AG04449 (cell line): ENCODE measurements around the gene ASIC3.

Experiments used
- CTCF ChIA-PET: fragments of 350-600 bp; formaldehyde crosslinking; extraction: SDS; loops from one replicate; lab custom pipeline; 2021; ENCODE audit warnings: antibody characterized with exemption; lab: Yijun Ruan, JAX
- POLR2A ChIA-PET: fragments of 400-600, 350-600 bp; formaldehyde crosslinking; extraction: SDS; loops from one replicate; lab custom pipeline; 2020; ENCODE audit warnings: antibody characterized with exemption, inconsistent platforms; lab: Yijun Ruan, JAX
- DNase-seq: peaks from one replicate; pipeline ENCODE4 v3.0.0-alpha.2; 2010; ENCODE audit warnings: low read depth, low spot score
- H3K4me3 ChIP-seq: 2 replicates; pipeline ENCODE4 v1.5.1; 2011; ENCODE audit warnings: low read depth, mild to moderate bottlenecking, control low read depth, low read length
- CTCF ChIP-seq: IDR thresholded peaks from one replicate; pipeline ENCODE4 v1.5.1; 2011; ENCODE audit warnings: mild to moderate bottlenecking, moderate library complexity, low read length, control low read depth, inconsistent platforms; ENCODE audit not compliant: insufficient read depth; ENCODE audit errors: missing control alignments

The ASIC3 gene

GRCh38 chr7:151016505-151016904 lies 31.8 kb upstream of the ASIC3 start:
- H3K4me3 ChIP-seq = no peak overlapping the region
- no peak for DNase-seq
- ChIA-PET CTCF (interaction anchor here (1.3 to 9.0 kb wide), 9 partner anchors 9 to 118 kb away, joined by 3 to 125 read pairs (median 22); partner anchors contain the start of gene ABCB8), POLR2A (interaction anchor here (0.7 kb wide), 1 partner anchor 64 kb away, joined by 3 read pairs; the partner anchor contains the start of gene FASTK)
- no peak for TF ChIP-seq CTCF

GRCh38 chr7:151016942-151017341 lies 31.4 kb upstream of the ASIC3 start:
- no peak for TF ChIP-seq CTCF
- CTCF ChIA-PET = interaction anchor here (1.0 to 9.0 kb wide), 12 partner anchors 10 to 119 kb away, joined by 3 to 125 read pairs (median 13); partner anchors contain the start of gene ABCB8

GRCh38 chr7:151017370-151017952 lies 30.9 kb upstream of the ASIC3 start:
- DNase-seq = no peak
- TF ChIP-seq CTCF = no peak
- CTCF ChIA-PET = interaction anchor here (0.6 to 9.0 kb wide), 26 partner anchors 10 to 154 kb away, joined by 3 to 125 read pairs (median 6); partner anchors contain the start of genes ABCB8 and ASIC3
- POLR2A ChIA-PET = no interaction called here
- peak overlapping the region; percentile 47 for H3K4me3 ChIP-seq

More at GRCh38 chr7:151016942-151017341, 31.4 kb upstream of the ASIC3 start:
- no peak overlapping the region for H3K4me3 ChIP-seq
- POLR2A ChIA-PET = interaction anchor here (0.7 kb wide), 1 partner anchor 64 kb away, joined by 3 read pairs; the partner anchor contains the start of gene FASTK
- no peak for DNase-seq

GRCh38 chr7:151017953-151018420 lies 30.3 kb upstream of the ASIC3 start:
- no peak for DNase-seq
- peak overlapping the region; percentile 47 for H3K4me3 ChIP-seq
- ChIA-PET POLR2A (interaction anchor here (1.1 kb wide), 1 partner anchor 10 kb away, joined by 6 read pairs; the partner anchor contains the start of gene ABCB8), CTCF (interaction anchor here (0.6 to 9.0 kb wide), 35 partner anchors 10 to 216 kb away, joined by 3 to 125 read pairs (median 4); partner anchors contain the start of genes ABCB8, ABCF2 and ASIC3)
- TF ChIP-seq CTCF = peak; percentile 100

- DNase-seq = no peak
- no peak for TF ChIP-seq CTCF
- ChIA-PET POLR2A (interaction anchor here (0.7 to 1.1 kb wide), 2 partner anchors 10 to 1893 kb away, joined by 4 to 6 read pairs; partner anchors contain the start of gene ABCB8), CTCF (interaction anchor here (0.7 to 9.0 kb wide), 32 partner anchors 9 to 216 kb away, joined by 3 to 125 read pairs (median 5); partner anchors contain the start of genes ABCB8, ABCF2 and ASIC3)
- H3K4me3 ChIP-seq = peak overlapping the region; percentile 47
Observed at GRCh38 chr7:151018421-151019129, 29.8 kb upstream of the ASIC3 start.
